ENCODE results near the gene OR8I2.

OR8I2 gene

DNA sequence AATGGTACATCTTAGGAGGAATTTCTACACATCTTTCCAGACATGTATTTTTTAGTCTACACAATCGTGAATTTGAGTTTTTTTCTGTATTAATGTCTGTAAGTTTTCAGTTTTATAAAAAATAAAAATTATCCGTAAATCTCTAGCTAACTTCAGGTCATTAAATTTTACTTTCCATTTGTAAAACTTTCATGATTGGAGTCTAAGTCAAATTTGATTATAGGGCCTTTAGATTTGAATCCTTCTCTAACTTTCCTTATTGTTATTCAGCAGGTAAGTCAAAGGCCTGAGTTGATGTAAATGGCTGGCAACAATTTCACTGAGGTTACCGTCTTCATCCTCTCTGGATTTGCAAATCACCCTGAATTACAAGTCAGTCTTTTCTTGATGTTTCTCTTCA is at the start of gene OR8I2:
Gene OR8I2 (plus strand): TSS at position 301 of the 400 bp plus-strand sequence. CDS start 0 bp downstream, at position 301.
- TF ChIP-seq GATA2 (IDR thresholded peaks at IDR 0.05; ENCODE audit: low read depth, low read length) (no peak), GATA3 (IDR thresholded peaks at IDR 0.05; ENCODE audit: low read depth, low read length) (no peak)

DNA sequence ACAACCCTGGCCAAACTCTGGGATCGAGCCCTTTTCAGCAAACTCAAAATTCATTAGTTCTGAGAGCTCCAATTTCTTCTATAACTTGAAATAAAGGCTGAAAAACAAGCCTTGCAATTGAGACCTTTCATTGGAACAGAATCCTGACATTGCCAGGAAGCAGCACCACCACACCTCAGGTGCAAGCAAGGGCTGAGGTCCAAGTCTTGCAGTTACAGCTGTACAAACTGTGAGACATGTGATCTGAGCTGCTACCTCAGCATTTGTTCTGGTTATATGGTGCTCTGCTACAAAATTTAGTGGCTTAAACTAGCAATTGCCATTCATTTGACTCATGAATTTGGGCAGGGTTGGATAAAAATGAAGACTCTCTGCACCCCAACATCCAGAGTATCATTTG is 47.6 kb upstream of the OR8I2 start:
- no peak for TF ChIP-seq GATA2 (IDR thresholded peaks at IDR 0.05; ENCODE audit: low read depth, low read length)
- TF ChIP-seq GATA3 (IDR thresholded peaks at IDR 0.05; ENCODE audit: low read depth, low read length): no peak

DNA sequence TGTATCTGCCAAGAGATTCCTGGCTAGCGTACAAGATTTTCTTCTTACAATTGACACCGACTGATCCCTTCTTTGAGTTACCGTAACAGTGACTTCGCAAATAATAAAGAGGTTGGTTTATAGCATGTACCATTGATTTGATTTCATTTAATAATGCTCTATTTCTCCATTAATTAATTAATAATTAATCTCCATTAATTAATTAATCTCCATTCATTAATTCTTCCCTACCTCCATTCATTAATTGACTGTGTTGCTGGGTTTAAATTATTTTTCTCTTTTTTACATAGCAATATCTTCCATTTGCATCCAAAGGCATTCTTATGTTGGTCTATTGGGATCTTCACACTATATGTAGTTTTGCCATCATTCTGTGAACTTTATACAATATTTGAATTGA is 44.6 kb upstream of the OR8I2 start:
- TF ChIP-seq GATA2 (IDR thresholded peaks at IDR 0.05; ENCODE audit: low read depth, low read length) (no peak), GATA3 (IDR thresholded peaks at IDR 0.05; ENCODE audit: low read depth, low read length) (no peak)

DNA sequence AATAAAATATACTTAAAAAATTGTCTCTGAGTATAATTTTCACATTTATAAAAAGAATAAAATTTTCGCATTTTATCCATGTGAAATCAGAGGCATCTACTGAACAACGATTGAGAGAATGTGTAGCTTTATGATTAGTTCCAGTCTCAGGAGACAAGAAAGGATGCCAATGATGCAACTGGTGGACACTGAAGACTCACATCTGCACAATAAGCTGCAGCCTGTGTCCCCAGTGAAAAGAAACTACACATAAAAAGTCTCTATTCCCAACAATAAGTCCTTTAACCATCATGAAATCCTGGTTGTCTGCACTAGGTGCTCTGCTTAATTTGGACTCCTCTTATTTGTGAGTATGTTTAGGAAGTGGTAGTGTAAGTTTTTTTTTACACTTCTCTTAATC is 43.6 kb upstream of the OR8I2 start:
- no peak for TF ChIP-seq GATA3 (IDR thresholded peaks at IDR 0.05; ENCODE audit: low read depth, low read length)
- no peak for TF ChIP-seq GATA2 (IDR thresholded peaks at IDR 0.05; ENCODE audit: low read depth, low read length)

DNA sequence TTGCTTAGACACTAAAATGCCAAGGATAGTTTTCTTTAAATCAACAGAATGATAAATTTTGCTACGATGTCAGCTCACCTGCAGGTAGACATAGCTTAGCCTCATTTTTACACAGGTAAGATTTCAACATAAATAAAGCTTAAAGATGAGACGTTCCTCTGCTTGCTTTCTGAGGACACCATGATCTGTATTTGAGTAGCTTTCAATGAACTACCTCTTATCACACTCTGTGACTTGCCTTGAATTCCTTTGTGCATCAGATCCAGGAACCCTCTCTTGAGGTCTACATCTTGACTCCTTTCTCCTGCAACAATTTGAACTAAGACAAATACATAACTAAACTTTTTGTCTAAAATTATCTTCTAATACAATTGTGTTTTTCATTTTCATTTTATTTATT is 26.1 kb upstream of the OR8I2 start:
- TF ChIP-seq GATA3 (IDR thresholded peaks at IDR 0.05; ENCODE audit: low read depth, low read length) (no peak), GATA2 (IDR thresholded peaks at IDR 0.05; ENCODE audit: low read depth, low read length) (no peak)

DNA sequence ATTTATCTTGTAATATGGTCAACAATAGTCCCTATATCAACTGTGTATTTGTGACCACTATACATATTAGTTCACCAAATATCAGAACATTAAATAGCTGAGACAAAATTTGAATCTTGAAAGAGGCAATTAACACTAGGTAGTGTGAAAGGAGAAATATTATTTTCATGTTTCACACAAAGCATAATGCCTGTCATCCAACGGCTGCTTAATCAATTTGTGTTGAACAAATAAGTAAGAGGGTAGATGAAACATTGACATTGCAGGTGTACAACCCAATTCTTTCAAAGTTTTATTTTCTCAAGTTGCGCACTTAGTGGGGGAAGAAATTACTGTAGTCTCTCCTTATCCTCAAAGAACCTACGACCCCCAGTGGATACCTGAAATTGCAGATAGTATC is 3.4 kb upstream of the OR8I2 start:
- TF ChIP-seq GATA3 (IDR thresholded peaks at IDR 0.05; ENCODE audit: low read depth, low read length) (no peak), GATA2 (IDR thresholded peaks at IDR 0.05; ENCODE audit: low read depth, low read length) (no peak)

DNA sequence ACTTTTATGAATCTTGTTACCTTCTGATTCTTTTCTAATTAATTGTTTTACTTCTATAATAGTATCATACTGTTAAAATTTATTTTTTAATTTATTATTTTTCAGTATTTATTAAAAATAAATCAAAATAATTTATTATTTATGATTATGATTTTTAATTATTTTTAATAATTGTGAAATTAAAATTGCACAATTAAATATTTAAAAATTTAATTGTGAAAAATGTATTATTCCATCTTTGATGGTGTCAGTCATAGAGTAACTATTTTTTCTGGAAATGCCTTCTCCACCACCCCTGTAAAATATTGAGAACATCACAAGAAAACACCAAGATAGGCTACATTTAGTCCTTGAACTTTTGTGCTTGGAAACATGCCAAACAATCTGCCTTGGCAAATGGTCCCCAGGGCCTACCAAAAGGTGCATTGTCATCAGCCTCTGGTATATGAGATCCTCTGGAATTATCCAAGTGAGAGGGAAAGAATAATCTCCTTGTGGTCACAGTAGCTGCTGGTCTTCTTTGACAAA is 10.2 kb downstream of the OR8I2 start, which contains the start of gene OR8H2:
Gene OR8H2 (plus strand): TSS at position 478 of the 528 bp plus-strand sequence. CDS start 1,356 bp downstream, outside the sequence.
- TF ChIP-seq GATA3 (IDR thresholded peaks at IDR 0.05; ENCODE audit: low read depth, low read length) (no peak), GATA2 (IDR thresholded peaks at IDR 0.05; ENCODE audit: low read depth, low read length) (no peak)

DNA sequence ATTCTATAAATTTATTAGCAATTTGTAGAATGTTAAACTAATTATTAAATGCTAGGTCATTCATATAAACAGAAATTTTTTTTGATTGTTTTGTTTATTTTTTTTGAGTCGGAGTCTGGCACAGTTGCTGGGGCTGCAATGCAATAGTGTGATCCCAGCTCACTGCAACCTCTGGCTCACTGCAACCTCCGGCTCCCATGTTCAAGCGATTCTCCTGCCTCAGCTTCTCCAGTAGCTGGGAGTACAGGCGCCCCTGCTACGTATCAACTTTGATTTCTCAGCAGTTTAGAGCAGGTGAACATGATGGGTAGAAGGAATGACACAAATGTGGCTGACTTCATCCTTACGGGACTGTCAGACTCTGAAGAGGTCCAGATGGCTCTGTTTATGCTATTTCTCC is 29.0 kb downstream of the OR8I2 start, which contains the start of gene OR8H3:
Gene OR8H3 (plus strand): TSS at position 301 of the 400 bp plus-strand sequence. CDS start 0 bp downstream, at position 301.
- TF ChIP-seq GATA2 (IDR thresholded peaks at IDR 0.05; ENCODE audit: low read depth, low read length): no peak
- TF ChIP-seq GATA3 (IDR thresholded peaks at IDR 0.05; ENCODE audit: low read depth, low read length): no peak

DNA sequence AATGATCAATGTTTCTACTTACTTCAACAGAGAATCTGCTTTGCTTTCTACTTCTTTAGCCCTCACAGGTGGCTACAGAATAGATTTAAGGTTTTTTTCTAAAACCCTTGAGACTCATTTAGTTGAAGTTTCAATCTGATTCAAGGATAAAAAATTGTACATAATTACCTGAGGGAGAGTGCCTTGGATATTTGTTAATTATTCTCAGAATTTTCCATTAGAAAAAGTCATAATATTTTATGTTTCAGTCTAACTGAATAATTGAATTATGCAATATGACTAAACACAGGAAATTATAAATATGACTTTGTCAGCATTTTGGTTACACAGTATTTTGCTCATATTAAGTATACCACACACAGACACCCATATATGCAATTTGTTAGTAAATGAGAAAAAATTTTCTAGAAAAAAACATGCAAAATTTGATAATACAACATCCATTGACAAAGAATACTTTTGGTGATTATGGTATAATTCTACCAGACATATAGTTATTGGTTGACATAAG is 47.1 kb downstream of the OR8I2 start, which contains the start of gene OR8J3:
Gene OR8J3 (minus strand): TSS at position 51 of the 511 bp plus-strand sequence. CDS start 2,483 bp downstream, outside the sequence.
- TF ChIP-seq GATA3 (IDR thresholded peaks at IDR 0.05; ENCODE audit: low read depth, low read length): no peak
- no peak for TF ChIP-seq GATA2 (IDR thresholded peaks at IDR 0.05; ENCODE audit: low read depth, low read length)
